NCI-H128 (cell line): Measurements from ENCODE around the gene ID2.

Experiments
- DNase-seq: peaks from one replicate; lab custom pipeline; 2025; ENCODE audit not compliant: unreplicated experiment; lab: John Stamatoyannopoulos, UW

The ID2 gene

DNA sequence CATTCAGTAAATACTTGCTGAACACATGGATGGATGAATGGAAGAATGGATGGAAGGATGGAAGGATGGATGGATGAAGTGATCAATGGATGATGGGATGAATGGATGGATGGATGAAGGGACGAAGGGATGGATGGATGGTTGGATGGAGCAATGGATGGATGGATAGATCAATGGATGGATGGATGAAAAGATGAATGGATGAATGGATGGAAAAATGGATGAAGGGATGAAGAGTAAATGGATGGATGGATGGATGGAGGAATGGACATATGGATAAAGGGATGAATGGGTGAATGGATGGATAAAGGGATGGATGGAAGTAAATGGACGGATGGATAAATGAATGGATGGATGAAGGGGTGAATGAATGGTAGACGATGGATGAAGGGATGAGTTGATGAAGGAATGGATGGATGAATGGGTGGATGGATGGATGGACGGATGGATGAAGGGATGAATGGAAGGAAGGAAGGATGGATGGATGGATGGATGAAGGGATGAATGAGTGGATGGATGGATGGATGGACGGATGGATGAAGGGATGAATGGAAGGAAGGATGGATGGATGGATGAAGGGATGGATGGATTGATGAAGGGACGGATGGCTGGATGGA, 13.9 kb upstream of the ID2 start:
- no peak for DNase-seq

DNA sequence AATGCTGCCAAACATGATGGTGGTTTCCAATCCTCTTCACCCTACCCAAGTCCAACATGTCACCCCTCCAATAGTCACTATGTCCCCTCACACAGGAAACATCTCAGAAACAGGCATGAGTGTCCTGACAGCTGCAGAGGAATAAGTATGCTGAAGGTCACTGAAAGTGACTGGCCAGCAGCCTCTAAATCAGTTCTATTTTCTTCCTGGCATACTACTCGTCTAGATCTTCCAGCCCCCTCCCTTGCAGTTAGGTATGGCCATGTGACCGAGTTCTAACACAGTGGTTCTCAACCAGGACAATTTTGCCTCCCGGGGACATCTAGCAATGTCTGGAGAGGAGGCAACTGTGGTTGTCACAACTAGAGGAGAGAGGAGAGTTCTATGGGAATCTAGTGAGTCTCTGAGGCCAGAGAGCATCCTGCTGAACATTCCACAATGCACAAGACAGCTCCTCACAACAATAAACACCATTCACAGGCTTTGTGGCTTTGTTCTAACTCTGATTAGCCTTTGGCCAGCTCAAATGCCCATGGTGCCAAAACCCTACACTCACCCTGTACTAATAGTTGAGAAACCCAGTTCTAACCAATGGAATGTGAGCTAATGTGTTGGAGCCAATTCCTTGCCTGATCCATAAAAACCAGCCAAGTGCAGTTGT, 12.6 kb upstream of the ID2 start:
- DNase-seq, result no peak

DNA sequence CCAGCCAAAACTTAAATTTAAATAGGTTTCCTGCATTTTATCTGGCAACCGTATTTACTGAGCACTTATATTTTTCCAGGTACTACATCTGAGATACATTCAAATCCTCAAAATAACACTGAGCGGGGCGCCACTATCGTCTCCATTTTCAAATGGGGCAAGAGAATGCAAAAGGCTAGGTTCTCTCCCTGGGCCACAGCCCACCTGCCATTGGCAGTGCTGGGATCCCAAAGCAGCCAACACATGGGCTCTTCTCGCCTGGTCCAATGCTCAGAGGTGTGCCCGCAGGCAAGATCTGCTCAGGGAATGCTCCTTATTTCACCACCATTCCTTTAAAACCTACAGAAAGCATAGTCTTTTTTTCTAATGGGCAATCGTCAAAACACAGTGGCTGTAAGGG, 11.3 kb upstream of the ID2 start:
- no peak for DNase-seq

DNA sequence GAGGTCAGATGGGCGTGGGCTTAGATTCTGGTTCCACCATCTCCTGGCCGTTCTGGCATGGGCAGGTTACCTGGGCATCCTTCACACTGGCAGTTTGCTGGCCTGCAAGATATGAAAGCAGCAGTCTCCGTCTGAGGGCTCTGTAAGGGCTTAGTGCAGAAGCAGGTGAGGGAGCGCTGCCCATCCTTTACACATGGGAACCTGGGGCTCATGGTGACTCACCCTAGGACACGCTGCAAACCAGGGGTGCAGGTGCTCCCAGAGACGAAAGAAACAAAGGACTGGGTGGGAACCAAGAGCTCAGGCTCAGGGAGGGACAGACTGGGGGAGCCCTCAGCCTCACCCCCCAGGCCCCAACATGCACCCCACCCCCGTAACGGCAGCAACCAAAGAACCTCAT, 10.7 kb upstream of the ID2 start:
- no peak for DNase-seq

DNA sequence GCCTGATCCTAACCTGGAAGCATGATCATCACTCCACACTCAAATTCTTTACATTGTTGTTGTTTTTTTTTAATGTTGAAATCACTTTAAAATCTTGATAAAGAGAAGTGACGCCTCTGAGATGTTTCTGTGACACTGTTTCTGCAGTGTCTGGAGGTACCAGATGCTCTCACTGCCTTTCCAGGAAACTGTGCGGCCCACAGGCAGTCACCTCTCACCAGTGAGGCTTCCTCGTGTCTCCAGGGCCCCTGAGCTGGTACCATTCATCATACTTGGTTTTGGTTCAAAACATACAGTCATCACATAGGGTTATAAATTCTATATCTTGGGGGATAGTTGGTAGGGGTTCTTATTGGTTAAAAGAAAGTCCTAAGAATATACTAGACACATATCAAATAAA, 10.1 kb upstream of the ID2 start:
- DNase-seq, result no peak

DNA sequence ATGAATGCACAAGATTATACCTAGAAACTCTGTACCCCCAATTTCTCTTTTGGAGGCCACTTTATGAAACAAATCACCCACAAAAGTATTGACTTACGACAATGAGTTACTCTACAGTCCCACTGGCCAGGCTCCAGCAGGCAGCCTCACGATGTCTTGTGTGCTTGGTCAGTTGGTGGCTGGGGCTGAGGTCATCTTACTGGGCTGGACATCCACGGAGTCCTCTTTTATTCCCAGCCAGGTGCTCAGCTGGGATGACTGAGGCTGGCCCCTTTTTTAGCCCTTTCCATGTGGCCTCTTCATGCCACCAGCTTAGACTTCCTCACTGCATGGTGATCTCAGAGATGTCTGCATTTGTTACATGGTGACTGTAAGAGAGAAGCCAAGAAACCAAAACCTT, 8.9 kb upstream of the ID2 start:
- DNase-seq, result no peak

DNA sequence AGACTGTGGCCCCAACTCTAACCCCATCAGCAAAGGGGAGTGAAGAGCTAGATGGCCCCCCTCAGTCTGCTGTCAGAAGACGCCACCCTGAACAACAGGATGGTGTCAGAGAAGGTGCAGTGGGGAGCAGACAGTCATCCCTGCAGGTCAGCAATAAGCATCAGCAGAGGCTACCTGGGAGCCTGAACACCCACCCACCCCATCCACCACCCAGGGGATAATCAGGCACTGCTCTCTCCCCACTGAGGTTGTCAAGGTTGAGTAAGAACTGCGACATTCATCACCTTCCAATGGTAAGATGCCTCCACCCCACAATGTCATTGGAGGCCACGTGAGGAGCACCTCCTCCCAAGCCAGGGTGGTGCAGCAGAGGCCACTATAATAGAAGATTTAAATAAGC, 8.5 kb upstream of the ID2 start:
- DNase-seq, result no peak

DNA sequence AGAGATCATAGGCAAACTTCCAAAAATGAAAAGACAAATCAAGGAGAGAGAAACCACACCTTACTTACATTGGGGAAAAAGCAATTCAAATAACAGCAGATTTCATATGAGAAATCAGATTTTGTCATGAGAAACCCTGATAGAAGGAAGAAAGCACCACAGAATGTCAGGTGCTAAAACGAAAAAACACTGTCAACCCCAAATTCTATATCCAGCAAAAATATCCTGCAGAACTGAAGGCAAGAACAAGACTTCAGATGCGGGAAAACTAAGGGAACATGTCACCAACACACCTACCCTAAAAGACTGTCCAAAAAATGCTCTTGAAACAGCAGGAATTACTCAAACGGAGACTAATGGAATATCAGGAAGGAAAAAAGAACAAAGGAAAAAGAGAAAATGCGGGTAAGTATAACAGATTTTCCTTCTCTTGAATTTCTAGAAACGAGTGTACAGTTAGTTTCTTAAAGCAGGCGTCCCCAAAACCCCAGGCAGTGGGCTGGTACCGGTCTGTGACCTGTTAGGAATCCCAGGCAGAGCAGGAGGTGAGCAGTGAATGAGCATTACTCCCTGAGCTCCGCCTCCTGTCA, 7.3 kb upstream of the ID2 start:
- no peak for DNase-seq

DNA sequence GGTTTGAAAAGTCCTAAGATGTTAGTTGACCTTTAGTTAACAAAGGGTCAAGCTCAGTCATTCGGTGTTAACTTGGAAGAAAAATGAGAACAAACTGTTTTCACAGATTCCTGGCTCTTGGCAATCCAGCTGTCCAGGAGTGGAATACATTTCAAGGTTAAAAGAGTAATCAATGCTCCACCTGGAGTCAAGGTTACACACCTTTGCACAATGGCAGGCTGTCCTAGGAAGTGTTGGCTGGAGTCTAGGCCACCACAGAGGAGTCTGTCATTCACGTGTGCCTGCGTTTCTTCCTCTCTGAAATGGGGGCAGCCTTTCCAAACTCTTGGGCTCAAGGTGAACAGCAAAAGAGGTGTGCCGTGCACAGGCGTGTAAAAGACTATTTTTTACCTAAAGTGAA, 6.3 kb upstream of the ID2 start:
- DNase-seq, result no peak

DNA sequence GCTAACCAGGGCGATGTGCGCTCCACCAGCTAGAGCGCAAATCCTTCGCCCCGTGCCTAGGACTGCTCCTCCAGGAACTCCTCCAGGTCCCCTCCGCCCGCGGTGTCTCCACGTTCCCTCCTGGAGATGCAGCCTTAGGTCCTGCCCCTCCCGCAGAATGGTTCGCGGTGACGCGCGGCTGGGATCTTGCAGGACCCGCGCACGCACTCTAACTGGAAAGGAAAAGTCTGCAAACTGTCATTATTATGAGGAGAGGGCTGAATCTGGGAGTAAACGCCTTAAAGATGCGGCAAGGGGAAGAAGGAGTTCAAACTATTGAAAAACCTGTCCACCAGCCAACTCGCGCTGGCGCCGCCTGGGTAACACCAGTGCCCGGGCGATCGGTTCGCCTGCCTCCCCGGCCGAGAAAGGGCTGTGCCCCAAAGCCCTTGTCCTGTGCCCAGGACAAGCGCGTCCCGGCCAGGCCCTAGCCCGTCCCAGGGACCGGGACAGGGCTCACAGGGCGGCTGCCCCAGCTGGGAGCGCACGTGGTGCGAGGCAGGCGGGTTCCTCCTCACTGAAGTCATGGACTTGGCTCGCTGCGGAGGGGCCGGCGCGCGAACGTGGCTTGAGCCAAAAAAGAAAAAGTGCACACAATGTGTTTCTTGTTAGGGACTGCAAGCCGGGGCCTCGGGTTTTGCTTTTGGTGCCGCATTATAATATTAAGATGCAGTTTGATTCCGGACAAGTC, 5.5 kb upstream of the ID2 start:
- no peak for DNase-seq

DNA sequence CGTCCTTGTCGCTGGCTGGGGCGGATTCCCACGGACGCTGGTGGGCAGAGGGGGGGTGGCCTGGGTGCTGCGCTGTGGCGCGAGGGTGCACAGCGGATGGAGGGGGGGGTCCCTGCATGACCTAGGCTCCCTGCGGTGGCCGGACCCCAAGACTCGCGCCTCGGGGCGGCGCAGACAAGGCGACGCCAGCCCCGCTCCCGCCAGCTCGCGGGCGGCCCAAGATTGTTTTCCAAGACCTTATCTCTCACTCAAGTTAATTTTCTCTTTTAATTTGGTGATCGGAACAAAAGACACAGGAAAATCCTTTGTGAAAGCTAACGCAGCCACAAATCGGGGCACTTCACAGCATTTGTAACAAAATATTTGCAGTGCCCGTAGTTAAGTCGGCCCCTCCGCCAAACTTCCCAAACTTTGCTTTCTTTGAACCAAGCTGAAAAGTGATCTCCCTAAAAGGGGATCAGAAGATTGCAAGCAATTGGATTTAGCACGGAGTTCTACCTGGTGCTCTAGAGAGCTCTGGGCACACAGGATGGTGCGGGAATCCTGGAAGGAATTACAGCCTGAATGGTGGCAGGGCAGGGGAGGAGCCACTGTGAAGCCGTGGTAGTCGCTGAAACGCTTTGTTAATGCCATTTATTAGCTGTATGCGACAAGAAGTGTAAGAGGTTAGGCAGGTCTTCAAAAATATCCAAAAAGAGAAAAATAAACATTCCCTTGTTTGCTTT, 4.8 kb upstream of the ID2 start:
- DNase-seq, result no peak

DNA sequence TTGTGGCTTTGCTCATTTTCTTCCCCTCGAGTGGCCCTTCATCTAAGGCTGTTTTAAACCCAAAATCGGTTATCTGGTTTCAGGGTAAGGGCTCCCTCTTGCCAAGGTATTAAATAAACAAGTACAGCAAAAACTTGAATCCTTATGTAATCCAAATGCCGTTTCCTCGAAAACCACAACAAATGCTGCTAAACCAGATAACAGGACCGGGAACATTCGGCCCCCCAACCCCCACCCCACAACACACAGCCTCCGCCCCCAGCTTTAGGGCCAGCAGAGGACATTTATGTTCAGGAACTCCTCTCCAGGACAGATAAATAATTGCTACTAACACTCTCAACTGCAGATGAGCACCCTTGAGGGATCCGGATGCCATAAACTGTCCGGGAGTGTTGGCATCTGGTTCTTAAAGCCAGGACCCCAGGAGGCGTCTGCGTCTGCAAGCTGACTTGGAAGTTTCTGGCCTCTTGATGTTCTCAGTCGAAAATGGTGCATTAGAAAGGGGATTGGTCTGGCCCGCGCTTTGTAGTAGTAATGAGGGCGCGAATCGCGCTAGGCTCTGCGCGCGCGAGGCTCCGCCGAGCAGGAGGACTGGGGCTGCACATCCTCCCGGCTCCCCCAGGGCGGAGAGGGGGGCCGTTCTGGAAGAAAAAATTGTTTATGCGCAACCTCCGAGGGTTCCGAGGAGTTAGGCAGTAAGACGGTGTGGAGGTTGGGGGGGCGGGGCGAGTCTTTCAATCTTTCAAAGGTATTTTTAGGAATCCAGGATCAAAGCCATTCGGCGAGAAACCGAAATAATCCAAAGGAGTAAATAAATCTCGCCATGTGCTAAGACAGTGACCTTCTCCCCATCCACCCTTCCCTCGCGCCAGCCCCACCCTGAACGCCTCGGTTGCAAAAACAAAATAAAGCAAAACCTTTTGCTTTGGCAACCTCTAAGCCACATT, 3.9 kb upstream of the ID2 start:
- DNase-seq, result peak; percentile 48

DNA sequence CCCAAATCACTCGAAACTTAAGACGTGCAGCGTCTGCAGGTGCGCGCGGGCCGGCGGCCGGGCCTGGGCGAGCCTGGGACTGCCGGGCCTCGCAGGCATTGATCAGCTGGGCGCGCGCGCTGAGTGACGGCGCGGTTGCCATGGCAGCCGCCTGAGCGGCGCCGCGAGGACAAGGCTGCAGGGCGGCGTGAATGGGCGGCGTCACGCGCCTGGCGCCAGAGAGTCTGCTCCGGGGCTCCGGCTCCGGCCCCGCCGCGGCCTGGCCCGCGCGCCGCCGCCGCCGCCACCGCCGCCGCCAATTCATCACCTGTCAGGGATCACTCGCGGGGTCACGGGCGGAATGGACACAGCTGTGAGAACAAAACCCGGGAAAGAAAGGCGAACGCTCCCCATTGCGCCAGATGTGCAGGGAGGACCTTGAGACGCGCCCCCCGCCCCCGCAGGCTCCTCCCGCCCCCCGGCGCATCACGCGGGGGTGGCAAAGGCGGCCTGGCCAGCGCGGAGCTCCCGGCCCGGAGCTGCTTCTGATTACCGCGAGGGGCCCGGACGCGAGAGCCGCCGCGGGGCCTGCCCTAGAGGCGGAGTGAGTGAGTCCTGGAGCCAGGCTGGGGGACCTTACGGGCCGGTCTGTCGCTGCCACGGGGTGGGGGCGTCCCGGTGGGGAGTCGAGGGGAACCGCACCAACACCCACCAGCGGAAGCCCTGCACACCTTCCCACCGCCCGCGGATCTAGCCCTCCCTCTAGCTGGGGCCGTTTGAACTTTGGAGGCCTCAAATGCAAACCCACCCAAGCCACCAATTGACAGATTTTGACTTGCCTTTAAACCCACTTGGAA, 2.9 kb upstream of the ID2 start:
- peak; percentile 92 for DNase-seq

DNA sequence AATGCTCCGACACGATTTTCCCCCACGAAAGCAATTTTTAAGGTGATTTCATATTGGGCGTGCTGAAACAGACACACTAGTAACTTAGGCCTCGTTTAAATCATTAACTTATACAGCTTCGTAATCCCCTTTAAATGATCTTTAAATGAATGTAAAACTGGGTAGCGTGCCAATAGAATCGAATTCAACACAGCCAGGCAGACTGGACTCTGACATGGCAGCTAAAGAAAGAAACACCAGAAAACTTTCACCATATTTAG, 2.4 kb upstream of the ID2 start:
- DNase-seq, result no peak

DNA sequence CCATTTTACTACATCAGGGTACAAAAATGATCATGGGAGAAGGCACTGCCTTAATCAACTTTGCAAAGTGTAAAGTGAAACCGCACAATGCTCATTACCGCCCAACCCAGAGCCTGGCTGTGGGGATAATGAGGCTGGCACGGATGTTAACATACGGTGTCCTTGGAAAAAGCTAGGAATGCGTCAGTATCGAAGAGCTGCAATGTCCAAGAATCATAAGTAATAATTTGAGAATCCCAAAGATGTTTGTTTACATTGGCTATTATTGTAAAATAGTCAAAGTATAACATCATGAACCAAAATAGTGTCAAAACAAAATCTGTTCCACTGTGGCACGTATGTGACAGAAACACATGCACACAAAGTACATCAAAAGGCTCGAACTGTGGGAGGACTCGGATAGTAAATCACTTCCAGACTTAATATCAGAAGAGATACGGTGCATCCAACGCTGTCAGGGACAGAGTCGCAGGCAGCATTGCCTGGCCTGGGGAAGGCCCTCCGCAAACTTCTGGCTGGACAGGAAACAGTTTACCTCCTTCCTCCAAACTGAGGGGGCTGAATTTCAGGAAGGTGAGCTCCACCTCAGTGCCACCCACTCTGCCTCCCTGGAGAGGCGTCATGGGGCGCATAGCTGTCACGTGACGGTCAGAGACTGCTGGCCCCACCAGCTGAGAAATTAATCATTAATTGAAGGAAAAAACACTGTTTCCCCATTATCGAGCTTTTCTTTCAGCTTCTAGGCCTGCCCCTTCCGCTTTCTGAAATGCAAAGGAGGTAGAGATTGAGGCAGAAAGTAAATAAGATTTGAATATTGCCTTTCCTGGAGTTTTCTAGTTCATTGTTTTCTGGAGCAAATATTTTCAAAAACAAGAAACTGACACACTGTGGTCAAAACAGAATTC, 1.8 kb upstream of the ID2 start:
- no peak for DNase-seq

DNA sequence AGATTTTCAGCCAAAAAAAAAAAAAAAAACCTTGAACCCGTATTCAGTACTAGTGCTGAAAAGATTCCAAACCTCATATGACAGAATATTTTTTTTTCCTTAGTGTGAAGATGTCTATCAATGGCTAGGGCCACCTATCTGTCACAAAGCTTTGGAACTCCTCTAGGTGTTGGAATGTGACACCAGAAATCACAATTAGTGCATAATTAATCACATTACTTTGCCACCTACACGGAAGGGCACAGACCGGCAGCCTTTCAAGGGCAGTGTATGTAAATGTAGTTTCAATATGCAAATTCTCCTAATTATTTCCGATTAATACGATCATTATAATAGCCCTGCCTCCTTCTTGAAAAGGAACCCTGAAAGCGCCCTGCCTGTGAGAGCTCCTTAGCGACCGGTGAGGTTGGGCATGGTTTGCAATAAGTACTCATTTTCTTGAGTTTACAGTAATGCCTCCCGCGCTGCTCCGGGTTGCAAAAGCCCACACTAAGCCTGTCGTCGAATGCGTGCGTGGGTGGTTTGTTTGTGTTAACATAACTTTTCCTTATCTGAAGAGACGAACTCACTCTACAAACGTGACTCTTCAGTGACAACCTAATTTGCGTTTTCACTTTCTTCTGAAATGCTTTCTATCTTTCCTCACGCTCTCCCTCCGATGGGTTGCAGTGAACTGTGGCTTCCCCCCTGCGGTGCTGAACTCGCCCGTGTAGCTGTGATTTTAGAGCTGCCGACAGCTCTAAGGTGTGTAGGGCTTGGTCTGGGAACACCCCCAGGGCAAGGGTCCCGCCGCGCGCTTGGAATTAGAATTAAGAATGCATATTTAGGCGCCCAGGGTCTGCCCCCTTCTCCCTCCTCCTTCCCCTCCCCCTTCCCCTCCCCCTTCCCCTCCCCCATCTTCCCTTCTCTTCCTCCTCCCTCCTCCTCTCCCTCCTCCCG, 765 bp upstream of the ID2 start:
- DNase-seq, result peak; percentile 69

DNA sequence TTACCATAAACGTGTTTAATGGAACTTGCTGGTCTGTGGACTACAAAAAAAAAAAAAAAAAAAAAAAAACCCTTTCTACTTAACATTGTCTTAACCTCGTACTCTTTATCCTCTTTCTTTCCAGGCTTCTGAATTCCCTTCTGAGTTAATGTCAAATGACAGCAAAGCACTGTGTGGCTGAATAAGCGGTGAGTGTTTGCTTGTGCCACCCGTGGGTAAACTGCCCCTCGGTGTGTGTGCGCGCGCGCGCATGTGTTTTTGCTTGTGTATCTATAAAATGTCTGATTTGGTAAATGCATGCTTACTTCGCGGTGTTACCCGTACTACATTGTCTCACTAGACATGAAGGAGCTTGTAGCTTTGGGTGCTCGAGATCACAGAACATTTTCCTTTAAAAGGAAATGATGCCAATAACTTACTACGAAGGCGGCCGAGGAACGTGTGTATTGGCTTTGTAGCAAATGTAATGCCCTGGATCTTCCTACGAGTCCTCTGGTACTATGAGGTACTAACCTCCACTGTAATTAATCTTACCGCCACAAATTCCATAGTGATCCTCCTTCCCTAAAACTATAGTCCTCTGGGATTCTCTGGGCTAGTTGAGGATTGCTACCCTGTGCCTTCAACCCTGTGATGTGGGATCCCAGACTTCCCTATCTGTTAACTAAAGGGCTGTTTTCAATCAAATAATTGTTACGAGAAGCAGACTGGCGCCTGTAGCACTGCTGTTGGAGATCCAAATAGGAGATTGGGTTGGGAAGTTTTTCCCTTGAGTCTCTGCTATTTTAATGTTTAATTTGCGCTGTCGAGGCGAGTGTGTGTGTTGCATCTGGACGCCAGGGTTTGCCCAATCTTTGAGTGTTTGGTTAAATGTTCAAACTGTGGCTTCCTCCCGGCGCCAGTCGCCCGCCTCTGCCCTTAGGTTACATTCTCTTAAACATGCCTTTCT, 1.1 kb downstream of the ID2 start:
- no peak for DNase-seq
